Measurements from ENCODE around the gene AGAP2. TPM values are rescaled to one million over a fixed set of nuclear protein-coding genes. Genes with fewer than 3 reads are reported as not detected.

Gene AGAP2
- total and polyA plus RNA-seq, 2 of the 8 experiments (the other 6 are each of a cell fraction or from before 2014, with no cell fraction given) = 1.5 TPM

GRCh38 chr12:57783861-57784260 is 45.3 kb upstream of the AGAP2 start:
- no peak overlapping the region for H3K14ac ChIP-seq (ENCODE audit: insufficient read length)
- CTCF ChIA-PET (ENCODE audit: partially characterized antibody) = interaction anchor here (0.7 to 4.6 kb wide), 16 partner anchors 8 to 118 kb away, joined by 3 to 26 read pairs (median 6); partner anchors contain the start of genes CYP27B1, EEF1AKMT3 and METTL1
- no peak overlapping the region for H2BK20ac ChIP-seq (ENCODE audit: low read length)
- no peaks in the 10 kb centered on the region for H3K9me3 ChIP-seq (ENCODE audit: insufficient read depth in 2 of 2, low read depth in 1 of 2, low read length in 1 of 2)
- FAIRE-seq (no peak), DNase-seq (ENCODE audit: low read depth in 1 of 2, low spot score in 2 of 2) (no peak)
- H4K91ac ChIP-seq (replicated peaks; ENCODE audit: insufficient read length, low read length) = no peak overlapping the region
- no peaks in the 10 kb centered on the region for H3K4me1 ChIP-seq (replicated peaks in 1 of 4; ENCODE audit: control insufficient read depth in 3 of 4, insufficient read depth in 4 of 4, low read length in 3 of 4)
- no peak overlapping the region for H3K9ac ChIP-seq (replicated peaks in 1 of 4; ENCODE audit: extremely low read depth in 1 of 4, low read depth in 3 of 4, low read length in 3 of 4)
- H3K79me2 ChIP-seq (ENCODE audit: control insufficient read depth in 1 of 2, insufficient read depth in 2 of 2, low read length in 2 of 2) = peaks cover 0 to 16% of the 10 kb centered on the region in 2 experiments; a peak in 2 of 4 replicates
- peaks cover 0 to 2% of the 10 kb centered on the region in 2 experiments for H4K20me1 ChIP-seq (replicated peaks in 1 of 2; ENCODE audit: control insufficient read depth in 1 of 2, insufficient read depth in 2 of 2, low read length in 2 of 2)
- H3K18ac ChIP-seq (ENCODE audit: extremely low read depth, low read length) = no peak overlapping the region
- H2BK15ac ChIP-seq (ENCODE audit: low read length) = no peak overlapping the region
- no peak overlapping the region for H2BK5ac ChIP-seq (ENCODE audit: low read depth, low read length)
- H3K23me2 ChIP-seq (ENCODE audit: low read depth, low read length) = peaks cover 2% of the 10 kb centered on the region; the same call in 1 of the 2 replicates
- H3K27ac ChIP-seq (ENCODE audit: low read depth, low read length) = no peak overlapping the region
- no peak overlapping the region; a peak in 3 of 8 replicates for H3K4me3 ChIP-seq (ENCODE audit: extremely low read depth in 1 of 4, insufficient read depth in 2 of 4, low read depth in 3 of 4, low read length in 4 of 4)
- no peak overlapping the region for H2BK120ac ChIP-seq (replicated peaks; ENCODE audit: low read depth, low read length)
- H4K5ac ChIP-seq (ENCODE audit: insufficient read length, low read depth, low read length) = no peak overlapping the region
- no peak overlapping the region for H3K4ac ChIP-seq (replicated peaks; ENCODE audit: insufficient read length, low read depth, low read length)
- WGBS, 2 experiments (ENCODE audit: extremely low coverage in 1 of 2, insufficient coverage in 1 of 2, insufficient read length in 1 of 2, insufficient replicate concordance in 2 of 2, low coverage in 1 of 2, low lambda C conversion rate in 2 of 2, missing lambda C conversion rate in 1 of 2) = 93% methylated on average over 9 of the region's 11 CpGs; no CpG with 5 or more reads in 1 of the 2 experiments
- H3K79me1 ChIP-seq (ENCODE audit: low read depth, low read length) = no peaks in the 10 kb centered on the region
- POLR2A ChIA-PET (ENCODE audit: partially characterized antibody) = interaction anchor here (0.7 to 2.8 kb wide), 12 partner anchors 10 to 67 kb away, joined by 3 to 22 read pairs (median 5); partner anchors contain the start of genes EEF1AKMT3 and METTL1
- H3K27me3 ChIP-seq (replicated peaks in 1 of 4; ENCODE audit: control insufficient read depth in 3 of 4, extremely low read depth in 1 of 4, insufficient read depth in 3 of 4, low read length in 3 of 4) = no peaks in the 10 kb centered on the region
- H4K8ac ChIP-seq (ENCODE audit: extremely low read depth, insufficient read depth, low read length) = no peak overlapping the region
- peaks cover 4 to 26% (median 16%) of the 10 kb centered on the region in 4 experiments; a peak in 7 of 8 replicates for H3K36me3 ChIP-seq (ENCODE audit: control insufficient read depth in 2 of 4, insufficient read depth in 4 of 4, low read length in 3 of 4)
- H3K56ac ChIP-seq (replicated peaks; ENCODE audit: insufficient read length, low read depth, low read length) = no peak overlapping the region
- H2AFZ ChIP-seq (ENCODE audit: low read length) = no peak overlapping the region
- no peak overlapping the region for H3K23ac ChIP-seq (ENCODE audit: insufficient read length)
- no peak overlapping the region for H2AK5ac ChIP-seq (ENCODE audit: low read depth, low read length)
- no peak overlapping the region for H2BK12ac ChIP-seq (ENCODE audit: low read depth, low read length)
- peak overlapping the region; percentile 11 to 67; a peak in 2 of 4 replicates for H3K4me2 ChIP-seq (ENCODE audit: insufficient read depth in 1 of 2, low read depth in 2 of 2, low read length in 2 of 2)
- no peak for TF ChIP-seq CHD2 (IDR thresholded peaks at IDR 0.05; ENCODE audit: low read length)
- no peak for TF ChIP-seq SAP30 (IDR thresholded peaks at IDR 0.05; ENCODE audit: insufficient read depth, insufficient replicate concordance, low read length)
- no peak for TF ChIP-seq CTCF (IDR thresholded peaks at IDR 0.05; ENCODE audit: control extremely low read depth in 1 of 3, insufficient read depth in 1 of 3, low read depth in 1 of 3, low read length in 3 of 3)
- no peak for TF ChIP-seq TAF1 (IDR thresholded peaks at IDR 0.05; ENCODE audit: low read depth, low read length)
- no peak for TF ChIP-seq SIN3A (conservative IDR thresholded peaks at IDR 0.05 in 1 of 2, IDR thresholded peaks at IDR 0.05 in 1 of 2; ENCODE audit: low read depth in 1 of 2, low read length in 2 of 2)
- TF ChIP-seq USF2 (IDR thresholded peaks at IDR 0.05; ENCODE audit: low read length) = no peak
- TF ChIP-seq KDM1A (IDR thresholded peaks at IDR 0.05; ENCODE audit: borderline replicate concordance, low read length) = no peak
- no peak for TF ChIP-seq BCL11A (IDR thresholded peaks at IDR 0.05; ENCODE audit: low read depth in 2 of 2, low read length in 2 of 2)
- TF ChIP-seq SP1 (IDR thresholded peaks at IDR 0.05; ENCODE audit: low read depth, low read length) = no peak
